Measurements from ENCODE around the gene ADSL. TPM values are rescaled to one million over a fixed set of nuclear protein-coding genes. Genes with fewer than 3 reads are reported as not detected.

ADSL gene
- total and polyA plus RNA-seq, 2 of the 8 experiments (the other 6 are each of a cell fraction or from before 2014, with no cell fraction given): 197 to 218 TPM

GRCh38 chr22:40421082-40421350 lies 74.7 kb downstream of the ADSL start:
- no peaks in the 10 kb centered on the region for H3K27me3 ChIP-seq (replicated peaks in 1 of 4; ENCODE audit: control insufficient read depth in 3 of 4, extremely low read depth in 1 of 4, insufficient read depth in 3 of 4, low read length in 3 of 4)
- peaks cover 7 to 23% (median 20%) of the 10 kb centered on the region in 4 experiments; a peak in 6 of 8 replicates for H3K36me3 ChIP-seq (ENCODE audit: control insufficient read depth in 2 of 4, insufficient read depth in 4 of 4, low read length in 3 of 4)
- no peak overlapping the region for H3K18ac ChIP-seq (ENCODE audit: extremely low read depth, low read length)
- no peaks in the 10 kb centered on the region; a peak in 1 of 7 replicates for H3K4me1 ChIP-seq (replicated peaks in 1 of 4; ENCODE audit: control insufficient read depth in 3 of 4, insufficient read depth in 4 of 4, low read length in 3 of 4)
- ChIA-PET CTCF (ENCODE audit: partially characterized antibody) (interaction anchor here (0.6 to 3.9 kb wide), 2 partner anchors 16 to 554 kb away, joined by 3 to 17 read pairs; no protein-coding TSS in a partner anchor), POLR2A (ENCODE audit: partially characterized antibody) (no interaction called here)
- H4K8ac ChIP-seq (ENCODE audit: extremely low read depth, insufficient read depth, low read length): no peak overlapping the region; the same call in 1 of the 2 replicates
- H3K27ac ChIP-seq (ENCODE audit: low read depth, low read length): no peak overlapping the region
- no peak overlapping the region for H2BK15ac ChIP-seq (ENCODE audit: low read length)
- no peaks in the 10 kb centered on the region for H3K79me2 ChIP-seq (ENCODE audit: control insufficient read depth in 1 of 2, insufficient read depth in 2 of 2, low read length in 2 of 2)
- H4K20me1 ChIP-seq (replicated peaks in 1 of 2; ENCODE audit: control insufficient read depth in 1 of 2, insufficient read depth in 2 of 2, low read length in 2 of 2): peaks cover 0 to 2% of the 10 kb centered on the region in 2 experiments
- no peak overlapping the region for H2AFZ ChIP-seq (ENCODE audit: low read length)
- FAIRE-seq: no peak
- no peaks in the 10 kb centered on the region for H3K79me1 ChIP-seq (ENCODE audit: low read depth, low read length)
- no peak overlapping the region for H2BK5ac ChIP-seq (ENCODE audit: low read depth, low read length)
- H2AK5ac ChIP-seq (ENCODE audit: low read depth, low read length): no peak overlapping the region
- no peaks in the 10 kb centered on the region for H3K9me3 ChIP-seq (ENCODE audit: insufficient read depth in 2 of 2, low read depth in 1 of 2, low read length in 1 of 2)
- H2BK12ac ChIP-seq (ENCODE audit: low read depth, low read length): no peak overlapping the region
- H4K91ac ChIP-seq (replicated peaks; ENCODE audit: insufficient read length, low read length): no peak overlapping the region
- H3K23ac ChIP-seq (ENCODE audit: insufficient read length): no peak overlapping the region
- H3K4me2 ChIP-seq (ENCODE audit: insufficient read depth in 1 of 2, low read depth in 2 of 2, low read length in 2 of 2): no peak overlapping the region
- no peak overlapping the region for H3K14ac ChIP-seq (ENCODE audit: insufficient read length)
- no peak overlapping the region for H3K4me3 ChIP-seq (ENCODE audit: extremely low read depth in 1 of 4, insufficient read depth in 2 of 4, low read depth in 3 of 4, low read length in 4 of 4)
- no peak overlapping the region for H2BK20ac ChIP-seq (ENCODE audit: low read length)
- no peaks in the 10 kb centered on the region for H3K23me2 ChIP-seq (ENCODE audit: low read depth, low read length)
- no peak overlapping the region for H2BK120ac ChIP-seq (replicated peaks; ENCODE audit: low read depth, low read length)
- H3K9ac ChIP-seq (replicated peaks in 1 of 4; ENCODE audit: extremely low read depth in 1 of 4, low read depth in 3 of 4, low read length in 3 of 4): no peak overlapping the region
- no peak overlapping the region for H3K56ac ChIP-seq (replicated peaks; ENCODE audit: insufficient read length, low read depth, low read length)
- DNase-seq (ENCODE audit: low read depth in 1 of 2, low spot score in 2 of 2): no peak
- no peak overlapping the region for H4K5ac ChIP-seq (ENCODE audit: insufficient read length, low read depth, low read length)
- no peak overlapping the region for H3K4ac ChIP-seq (replicated peaks; ENCODE audit: insufficient read length, low read depth, low read length)
- WGBS, 2 experiments (ENCODE audit: extremely low coverage in 1 of 2, insufficient coverage in 1 of 2, insufficient read length in 1 of 2, insufficient replicate concordance in 2 of 2, low coverage in 1 of 2, low lambda C conversion rate in 2 of 2, missing lambda C conversion rate in 1 of 2): 98% methylated on average over 4 of the region's 4 CpGs; no CpG with 5 or more reads in 1 of the 2 experiments
- no peak for TF ChIP-seq POU5F1 (IDR thresholded peaks at IDR 0.05; ENCODE audit: low read depth, low read length)
- TF ChIP-seq, protein P1, sequence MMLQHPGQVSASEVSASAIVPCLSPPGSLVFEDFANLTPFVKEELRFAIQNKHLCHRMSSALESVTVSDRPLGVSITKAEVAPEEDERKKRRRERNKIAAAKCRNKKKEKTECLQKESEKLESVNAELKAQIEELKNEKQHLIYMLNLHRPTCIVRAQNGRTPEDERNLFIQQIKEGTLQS (IDR thresholded peaks at IDR 0.05; ENCODE audit: insufficient read depth, low read depth, low read length): no peak

Data from H1 (cell line).